K562 (cell line): ENCODE data around the gene CREB3L4. TPM values are rescaled to one million over a fixed set of nuclear protein-coding genes. Genes with fewer than 3 reads are reported as not detected.

ENCODE experiments used
- ATAC-seq: fragments of 200-7000 bp; cut with Tn5 transposase; 3 replicates; pipeline ENCODE4 v1.9.1; 2020; ENCODE audit warnings: moderate library complexity
- BruUV-seq: library from RNA; stranded (reverse); fragments of 400-500 nt; replicated peaks from 2 replicates; lab custom pipeline; 2021; lab: Mats Ljungman, UMichigan
- CTCF ChIA-PET: fragments of 300-600 bp; formaldehyde crosslinking; extraction: SDS; loops from one replicate; lab custom pipeline; 2021; ENCODE audit warnings: low intra/inter-chr PET ratio; lab: Yijun Ruan, JAX
- POLR2A ChIA-PET: fragments of 300-600, 350-650 bp; sonication (Branson Sonifier 250); formaldehyde crosslinking; extraction: SDS; loops from one replicate; lab custom pipeline; 2021; ENCODE audit warnings: antibody characterized with exemption, inconsistent platforms; lab: Yijun Ruan, JAX
- DNase-seq, 4 experiments: peaks; one replicate each; pipeline versions ENCODE4 v3.0.0 to v3.0.0-alpha.2; 2011 to 2018; ENCODE audit warnings: low spot score in 3 of 4, mixed read lengths in 3 of 4; ENCODE audit errors: extremely low read depth in 1 of 4
- FAIRE-seq: peaks from 2 replicates; lab custom pipeline; 2011; peaks lifted over from hg19 to GRCh38; lab: Jason Lieb, UNC
- H2AFZ ChIP-seq: 2 replicates; pipeline ENCODE4 v1.6.0; 2011; ENCODE audit warnings: low read depth, low read length, control low read depth, inconsistent platforms
- H3K27ac ChIP-seq: fragments of 200-600 bp; 3 replicates; pipeline ENCODE4 v1.8.0; 2011; ENCODE audit warnings: low read depth, mild to moderate bottlenecking, control low read depth, inconsistent platforms, low read length, moderate library complexity, mixed read lengths; ENCODE audit errors: extremely low read depth
- H3K27me3 ChIP-seq, 2 experiments: fragments of 300-600 bp in 1 of 2; 2 replicates in 1 of 2; 3 replicates in 1 of 2; pipeline versions ENCODE4 v1.6.0 to v1.8.0; 2011; ENCODE audit warnings: inconsistent platforms in 2 of 2, low read length in 2 of 2, mild to moderate bottlenecking in 1 of 2, mixed read lengths in 1 of 2, moderate library complexity in 1 of 2; ENCODE audit not compliant: control insufficient read depth in 2 of 2, insufficient read depth in 2 of 2
- H3K36me3 ChIP-seq: fragments of 300-600 bp; 3 replicates; pipeline ENCODE4 v1.8.0; 2011; ENCODE audit warnings: mild to moderate bottlenecking, low read length, inconsistent platforms; ENCODE audit not compliant: control insufficient read depth, insufficient read depth
- H3K4me1 ChIP-seq, 2 experiments: fragments of 200-600 bp in 1 of 2; replicated peaks in 1 of 2; 2 replicates in 1 of 2; 3 replicates in 1 of 2; pipeline versions ENCODE4 v1.5.1 to v1.8.0; 2011; ENCODE audit warnings: inconsistent platforms in 2 of 2, low read length in 2 of 2, mild to moderate bottlenecking in 1 of 2, mixed read lengths in 1 of 2, moderate library complexity in 1 of 2; ENCODE audit not compliant: control insufficient read depth in 2 of 2, insufficient read depth in 2 of 2
- H3K4me2 ChIP-seq: 2 replicates; pipeline ENCODE4 v1.6.1; 2011; ENCODE audit warnings: low read length, control low read depth, inconsistent platforms, mixed read lengths; ENCODE audit not compliant: insufficient read depth
- H3K4me3 ChIP-seq: fragments of 200-600 bp; sonication (generic), shearing (Covaris generic); 2 replicates; pipeline ENCODE4 v1.5.1; 2016; ENCODE audit warnings: control low read depth, inconsistent platforms
- H3K79me2 ChIP-seq: fragments of 200-600 bp; 3 replicates; pipeline ENCODE4 v1.8.0; 2011; ENCODE audit warnings: low read length, inconsistent platforms; ENCODE audit not compliant: control insufficient read depth, insufficient read depth
- H3K9ac ChIP-seq, 2 experiments: 2 replicates each; pipeline versions ENCODE4 v1.6.0 to v1.6.1; 2011; ENCODE audit warnings: low read depth in 2 of 2, low read length in 2 of 2, control low read depth in 1 of 2, inconsistent platforms in 1 of 2, mild to moderate bottlenecking in 1 of 2, mixed read lengths in 1 of 2; ENCODE audit not compliant: insufficient read depth in 1 of 2
- H3K9me1 ChIP-seq: one replicate; pipeline ENCODE4 v1.6.0; 2011; ENCODE audit warnings: inconsistent platforms, mild to moderate bottlenecking, low read length, moderate library complexity; ENCODE audit not compliant: control insufficient read depth, insufficient read depth
- H3K9me3 ChIP-seq: replicated peaks from 2 replicates; pipeline ENCODE4 v1.5.1; 2011; ENCODE audit warnings: low read depth, low read length, inconsistent platforms; ENCODE audit not compliant: control insufficient read depth, insufficient read depth
- H4K20me1 ChIP-seq: replicated peaks from 2 replicates; pipeline ENCODE4 v1.6.1; 2011; ENCODE audit warnings: low read length, inconsistent platforms, mixed read lengths; ENCODE audit not compliant: control insufficient read depth, insufficient read depth
- ETV1 ChIP-seq: fragments of 450-650 bp; conservative IDR thresholded peaks from 2 replicates; pipeline ENCODE4 v1.6.1; 2016; ENCODE audit warnings: missing genetic modification characterization, control low read depth, low read depth, missing compliant biosample characterization
- HMBOX1 ChIP-seq: sonication (generic); IDR thresholded peaks from 2 replicates; pipeline ENCODE4 v1.6.1; 2016
- NONO ChIP-seq, 2 experiments: fragments of 200-400 bp in 1 of 2; fragments of 450-650 bp in 1 of 2; formaldehyde crosslinking in 1 of 2; IDR thresholded peaks; 2 replicates each; pipeline ENCODE4 v1.6.1; 2017; ENCODE audit warnings: low read depth in 2 of 2, mild to moderate bottlenecking in 2 of 2, moderate library complexity in 2 of 2, low read length in 1 of 2
- TCF3 ChIP-seq: sonication (generic); formaldehyde crosslinking; IDR thresholded peaks from 2 replicates; pipeline ENCODE4 v1.4.0; 2020; ENCODE audit warnings: mild to moderate bottlenecking, missing genetic modification reagents
- U2AF1 ChIP-seq: fragments of 200-400 bp; formaldehyde crosslinking; optimal IDR thresholded peaks from 2 replicates; pipeline ENCODE3; 2017; ENCODE audit warnings: mild to moderate bottlenecking, low read depth, low read length, moderate library complexity
- YY1 ChIP-seq, 3 experiments: IDR thresholded peaks; 2 replicates each; pipeline ENCODE4 v1.6.1; 2011; ENCODE audit warnings: low read length in 2 of 3, mild to moderate bottlenecking in 2 of 3, moderate library complexity in 2 of 3, borderline replicate concordance in 1 of 3, control low read depth in 1 of 3, low read depth in 1 of 3; ENCODE audit not compliant: insufficient read depth in 3 of 3, insufficient replicate concordance in 2 of 3, control insufficient read depth in 1 of 3, insufficient read length in 1 of 3; ENCODE audit errors: extremely low read depth in 1 of 3
- WGBS: fragments of 100-300 bp; shearing (Covaris generic); methylation state at CpG from one replicate; pipeline ENCODE4 v1.1.6; 2016; ENCODE audit warnings: low coverage, mixed read lengths; ENCODE audit not compliant: insufficient coverage; ENCODE audit errors: missing lambda C conversion rate; 5-methylcytosine and 5-hydroxymethylcytosine counted together
- in situ Hi-C: fragments of 300-500 bp; cut with MboI; formaldehyde crosslinking; loops from 4 replicates; pipeline ENCODE4 v1.15.0; 2018; ENCODE audit warnings: inconsistent platforms, mixed read lengths
- intact Hi-C: fragments of 100-400 bp; cut with micrococcal nuclease; formaldehyde crosslinking; loops from 2 replicates; pipeline ENCODE4 v1.14.2; 2022
- polyA plus RNA-seq, 8 experiments: library from polyadenylated mRNA; depleted of rRNA in 4 of 8; stranded (reverse) in 5 of 8; unstranded in 3 of 8; fragments of >200 nt; fragmentation: Nextera tagmentation in 2 of 8; fragmentation: Illumina TruSeq in 1 of 8; extraction: Ambion mirVana in 2 of 8; extraction: Trizol in 1 of 8; gene quantifications; 2 replicates each; pipeline versions ENCODE4 v1.2.1 to v1.2.3, GENCODE V29; 2011 to 2014; ENCODE audit warnings: inconsistent platforms in 1 of 8, missing spikeins in 1 of 8
- total RNA-seq, 7 experiments: library from RNA; depleted of rRNA in 6 of 7; stranded (reverse); fragments of >200 nt in 6 of 7; fragmentation: Illumina TruSeq in 2 of 7; extraction: Trizol in 2 of 7; gene quantifications; 2 replicates each; pipeline versions ENCODE4 v1.2.1 to v1.2.3, GENCODE V29; 2011 to 2021; ENCODE audit warnings: low replicate concordance in 1 of 7
- TF ChIP-seq, protein P1 (sequence below): fragments of 450-650 bp; IDR thresholded peaks from 2 replicates; pipeline ENCODE4 v1.6.1; 2018; ENCODE audit warnings: mild to moderate bottlenecking, low read depth; ENCODE audit not compliant: partially characterized antibody

The CREB3L4 gene
- total and polyA plus RNA-seq, 9 of the 15 experiments (the other 6 are each of a cell fraction or from before 2014, with no cell fraction given), result 9.9 to 18.6 (median 13.9) TPM

GRCh38 chr1:153919876-153920852 lies 47.5 kb upstream of the CREB3L4 start:
- intact Hi-C loops, result loop anchor here (5.0 kb wide), 3 partner anchors 38 to 123 kb away; no protein-coding TSS in a partner anchor
- in situ Hi-C loops, result no loop called here
- DNase-seq, result peak in 3 of 4 experiments; percentile 11 to 82 (median 59)
- 18% methylated on average over 4 of the region's 4 CpGs for WGBS
- CTCF ChIA-PET, result interaction anchor here (0.7 kb wide), 1 partner anchor 123 kb away, joined by 3 read pairs; no protein-coding TSS in a partner anchor
- Histone ChIP-seq H3K27ac (peak overlapping the region; percentile 98), H3K79me2 (peaks cover 71% of the 10 kb centered on the region), H2AFZ (no peak overlapping the region), H3K36me3 (peaks cover 35% of the 10 kb centered on the region; the same call in 2 of the 3 replicates), H3K27me3 (no peaks in the 10 kb centered on the region), H3K4me1 (peaks cover 9 to 30% of the 10 kb centered on the region in 2 experiments), H3K9me1 (no peaks in the 10 kb centered on the region), H3K4me3 (peak overlapping the region; percentile 86), H4K20me1 (peaks cover 21% of the 10 kb centered on the region), H3K4me2 (peak overlapping the region; percentile 99), H3K9me3 (no peaks in the 10 kb centered on the region), H3K9ac (peak overlapping the region; percentile 86 to 91; a peak in 3 of 4 replicates)
- POLR2A ChIA-PET, result interaction anchor here (0.8 to 2.4 kb wide), 3 partner anchors 9 to 67 kb away, joined by 3 to 12 read pairs (median 5); no protein-coding TSS in a partner anchor
- peak; percentile 50 for ATAC-seq
- peak; percentile 83 for FAIRE-seq
- BruUV-seq, result no TSS peak
- TF ChIP-seq HMBOX1 (peak; percentile 99), YY1 (IDR thresholded peaks at IDR 0.05; ENCODE audit: borderline replicate concordance in 1 of 3, control insufficient read depth in 1 of 3, extremely low read depth in 1 of 3, insufficient read depth in 3 of 3, insufficient read length in 1 of 3, insufficient replicate concordance in 2 of 3, low read depth in 1 of 3, low read length in 2 of 3) (peak in 2 of 3 experiments; percentile 26 to 84), TCF3 (peak; percentile 38), ETV1 (tag) (peak; percentile 74), NONO (IDR thresholded peaks at IDR 0.05; ENCODE audit: low read depth in 2 of 2, low read length in 1 of 2) (no peak), U2AF1 (no peak)
- TF ChIP-seq, protein P1, sequence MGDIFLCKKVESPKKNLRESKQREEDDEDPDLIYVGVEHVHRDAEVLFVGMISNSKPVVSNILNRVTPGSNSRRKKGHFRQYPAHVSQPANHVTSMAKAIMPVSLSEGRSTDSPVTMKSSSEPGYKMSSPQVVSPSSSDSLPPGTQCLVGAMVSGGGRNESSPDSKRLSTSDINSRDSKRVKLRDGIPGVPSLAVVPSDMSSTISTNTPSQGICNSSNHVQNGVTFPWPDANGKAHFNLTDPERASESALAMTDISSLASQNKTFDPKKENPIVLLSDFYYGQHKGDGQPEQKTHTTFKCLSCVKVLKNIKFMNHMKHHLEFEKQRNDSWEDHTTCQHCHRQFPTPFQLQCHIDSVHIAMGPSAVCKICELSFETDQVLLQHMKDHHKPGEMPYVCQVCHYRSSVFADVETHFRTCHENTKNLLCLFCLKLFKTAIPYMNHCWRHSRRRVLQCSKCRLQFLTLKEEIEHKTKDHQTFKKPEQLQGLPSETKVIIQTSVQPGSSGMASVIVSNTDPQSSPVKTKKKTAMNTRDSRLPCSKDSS, result no peak
